ENCODE measurements around the gene SMURF1.

GRCh38 chr7:99094401-99094800 is 49.5 kb downstream of the SMURF1 start:
- no peak for TF ChIP-seq CTCF (IDR thresholded peaks at IDR 0.05)
- TF ChIP-seq POLR2AphosphoS5 (IDR thresholded peaks at IDR 0.05) = no peak
- no peak for TF ChIP-seq POLR2A (IDR thresholded peaks at IDR 0.05)
